HepG2 (cell line): Measurements from ENCODE around the gene ABCC3. TPM values are rescaled to one million over a fixed set of nuclear protein-coding genes. Genes with fewer than 3 reads are reported as not detected.

Experiments
- BCL3 ChIP-seq: sonication (generic); formaldehyde crosslinking; IDR thresholded peaks from 2 replicates; pipeline ENCODE4 v1.5.1; 2020; ENCODE audit warnings: mild to moderate bottlenecking, missing genetic modification reagents, moderate library complexity
- BCL6 ChIP-seq: IDR thresholded peaks from 2 replicates; pipeline ENCODE4 v1.6.1; 2016; ENCODE audit warnings: missing genetic modification reagents, missing compliant biosample characterization
- BRD4 ChIP-seq: sonication (generic); formaldehyde crosslinking; IDR thresholded peaks from 2 replicates; pipeline ENCODE4 v1.4.0; 2020; ENCODE audit warnings: missing genetic modification reagents
- FOXO1 ChIP-seq: sonication (generic); formaldehyde crosslinking; IDR thresholded peaks from 2 replicates; pipeline ENCODE4 v1.4.0; 2020; ENCODE audit warnings: missing genetic modification reagents
- LCORL ChIP-seq, 2 experiments: fragments of 450-650 bp in 1 of 2; sonication (generic) in 1 of 2; formaldehyde crosslinking in 1 of 2; IDR thresholded peaks; 2 replicates each; pipeline versions ENCODE4 v1.5.0 to v1.6.1; 2017 to 2020; ENCODE audit warnings: antibody characterized with exemption in 1 of 2, missing genetic modification reagents in 1 of 2
- MATR3 ChIP-seq: sonication (generic); formaldehyde crosslinking; IDR thresholded peaks from 2 replicates; pipeline ENCODE4 v1.4.0; 2020; ENCODE audit warnings: missing genetic modification reagents
- MLX ChIP-seq: IDR thresholded peaks from 2 replicates; pipeline ENCODE4 v1.6.1; 2016
- NFYC ChIP-seq: IDR thresholded peaks from 2 replicates; pipeline ENCODE4 v1.6.1; 2016; ENCODE audit warnings: missing genetic modification reagents, missing compliant biosample characterization
- NONO ChIP-seq, 2 experiments: fragments of 450-650 bp in 1 of 2; sonication (generic) in 1 of 2; formaldehyde crosslinking in 1 of 2; IDR thresholded peaks in 1 of 2; conservative IDR thresholded peaks in 1 of 2; 2 replicates each; pipeline versions ENCODE4 v1.6.1 to v1.8.0; 2017 to 2022; ENCODE audit warnings: mild to moderate bottlenecking in 1 of 2, missing genetic modification reagents in 1 of 2, moderate library complexity in 1 of 2
- SIX1 ChIP-seq: sonication (generic); formaldehyde crosslinking; IDR thresholded peaks from 2 replicates; pipeline ENCODE4 v1.4.0; 2020; ENCODE audit warnings: missing genetic modification reagents, borderline replicate concordance
- SOX5 ChIP-seq: IDR thresholded peaks from 2 replicates; pipeline ENCODE4 v1.6.1; 2016; ENCODE audit warnings: borderline replicate concordance
- SRSF1 ChIP-seq: fragments of 200-400 bp; formaldehyde crosslinking; optimal IDR thresholded peaks from 2 replicates; pipeline ENCODE3; 2017; ENCODE audit warnings: mild to moderate bottlenecking, low read depth, low read length, moderate library complexity
- THAP11 ChIP-seq: IDR thresholded peaks from 2 replicates; pipeline ENCODE4 v1.6.1; 2016; ENCODE audit warnings: missing biosample characterization, missing genetic modification reagents
- ZBTB20 ChIP-seq: sonication (generic); formaldehyde crosslinking; IDR thresholded peaks from 2 replicates; pipeline ENCODE4 v1.8.1; 2023; ENCODE audit warnings: missing genetic modification reagents, low read depth, mild to moderate bottlenecking, borderline replicate concordance
- ZNF263 ChIP-seq: sonication (generic); formaldehyde crosslinking; IDR thresholded peaks from 2 replicates; pipeline ENCODE4 v1.4.0; 2020; ENCODE audit warnings: missing genetic modification reagents
- ZNF556 ChIP-seq: sonication (generic); formaldehyde crosslinking; IDR thresholded peaks from 2 replicates; pipeline ENCODE4 v1.4.0; 2020; ENCODE audit warnings: mild to moderate bottlenecking, missing genetic modification reagents, borderline replicate concordance
- ZNF619 ChIP-seq: sonication (generic); formaldehyde crosslinking; IDR thresholded peaks from 2 replicates; pipeline ENCODE4 v1.4.0; 2020; ENCODE audit warnings: mild to moderate bottlenecking, missing genetic modification reagents
- ZNF883 ChIP-seq: sonication (generic); formaldehyde crosslinking; IDR thresholded peaks from 2 replicates; pipeline ENCODE4 v1.5.1; 2020; ENCODE audit warnings: mild to moderate bottlenecking, missing genetic modification reagents; ENCODE audit errors: not compliant biosample characterization
- ZSCAN30 ChIP-seq: sonication (generic); formaldehyde crosslinking; IDR thresholded peaks from 2 replicates; pipeline ENCODE4 v1.5.0; 2020; ENCODE audit warnings: mild to moderate bottlenecking, missing genetic modification reagents
- polyA plus RNA-seq, 8 experiments: library from polyadenylated mRNA; depleted of rRNA in 3 of 8; stranded (reverse) in 7 of 8; unstranded in 1 of 8; fragments of >200 nt; fragmentation: Illumina TruSeq in 4 of 8; extraction: Trizol in 4 of 8; gene quantifications; 2 replicates each; pipeline versions ENCODE4 v1.2.1 to v1.2.3, GENCODE V29; 2011 to 2016; ENCODE audit warnings: low read depth in 4 of 8, missing spikeins in 1 of 8, mixed read lengths in 1 of 8; ENCODE audit not compliant: insufficient read depth in 1 of 8
- total RNA-seq, 5 experiments: library from RNA; depleted of rRNA; stranded (reverse); fragments of >200 nt; fragmentation: Illumina TruSeq; extraction: Trizol; gene quantifications; 2 replicates each; pipeline ENCODE4 v1.2.3, GENCODE V29; 2016; ENCODE audit warnings: low read depth in 1 of 5
- TF ChIP-seq, protein P1 (sequence below): IDR thresholded peaks from 2 replicates; pipeline ENCODE4 v1.6.1; 2016; ENCODE audit warnings: mild to moderate bottlenecking
- TF ChIP-seq, protein P2 (sequence below): sonication (generic); formaldehyde crosslinking; IDR thresholded peaks from 2 replicates; pipeline ENCODE4 v1.5.0; 2020; ENCODE audit warnings: mild to moderate bottlenecking, missing genetic modification reagents
- TF ChIP-seq, protein P3 (sequence below): sonication (generic); formaldehyde crosslinking; IDR thresholded peaks from 2 replicates; pipeline ENCODE4 v1.9.0; 2022; ENCODE audit warnings: missing genetic modification reagents, mild to moderate bottlenecking, borderline replicate concordance

The ABCC3 gene
- total and polyA plus RNA-seq, 2 of the 13 experiments (the other 11 are each of a cell fraction or from before 2014, with no cell fraction given) = 25.2 to 50.7 TPM

DNA sequence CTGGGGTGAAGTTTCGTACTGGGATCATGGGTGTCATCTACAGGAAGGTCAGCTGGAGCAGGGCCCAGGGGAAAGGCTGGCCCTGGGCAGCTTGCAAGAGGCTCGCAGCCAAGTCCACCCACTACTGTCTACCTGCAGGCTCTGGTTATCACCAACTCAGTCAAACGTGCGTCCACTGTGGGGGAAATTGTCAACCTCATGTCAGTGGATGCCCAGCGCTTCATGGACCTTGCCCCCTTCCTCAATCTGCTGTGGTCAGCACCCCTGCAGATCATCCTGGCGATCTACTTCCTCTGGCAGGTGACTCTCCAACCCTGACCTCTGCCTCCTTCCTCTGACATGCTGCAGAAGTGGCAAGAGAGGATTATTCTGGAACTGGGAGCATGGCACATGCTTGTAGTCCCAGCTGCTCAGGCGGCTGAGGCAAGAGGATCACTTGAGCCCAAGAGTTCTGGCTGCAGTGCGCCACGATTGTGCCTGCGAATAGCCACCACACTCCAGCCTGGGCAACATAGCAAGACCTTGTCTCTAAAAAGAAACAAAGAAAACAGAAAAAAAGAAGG is 29.2 kb downstream of the ABCC3 start (continued):
- TF ChIP-seq NFYC (CRISPR knock-in tag) (no peak), LCORL (IDR thresholded peaks at IDR 0.05) (no peak), LCORL (CRISPR knock-in tag; IDR thresholded peaks at IDR 0.05) (peak; percentile 51; the same call in 1 of the 2 replicates), ZNF883 (CRISPR knock-in tag) (peak; percentile 92), NONO (IDR thresholded peaks at IDR 0.05) (no peak), NONO (CRISPR knock-in tag; conservative IDR thresholded peaks at IDR 0.05) (peak; percentile 44), MATR3 (no peak), BCL3 (CRISPR knock-in tag) (no peak), ZBTB20 (CRISPR knock-in tag) (peak; percentile 62; the same call in 1 of the 2 replicates), SRSF1 (no peak), MLX (CRISPR knock-in tag) (peak; percentile 60; the same call in 1 of the 2 replicates), ZNF263 (peak; percentile 32; the same call in 1 of the 2 replicates), ZNF556 (CRISPR knock-in tag) (no peak), ZNF619 (CRISPR knock-in tag) (no peak), BRD4 (CRISPR knock-in tag) (no peak), FOXO1 (CRISPR knock-in tag) (peak; percentile 35; the same call in 1 of the 2 replicates), SOX5 (peak; percentile 21; the same call in 1 of the 2 replicates), BCL6 (CRISPR knock-in tag) (0 out of 2 replicates have a peak, but pooled peaks have one; percentile 25), SIX1 (peak; percentile 35; the same call in 1 of the 2 replicates), ZSCAN30 (CRISPR knock-in tag) (no peak), THAP11 (CRISPR knock-in tag) (peak; percentile 22; the same call in 1 of the 2 replicates)
- TF ChIP-seq, protein P1, sequence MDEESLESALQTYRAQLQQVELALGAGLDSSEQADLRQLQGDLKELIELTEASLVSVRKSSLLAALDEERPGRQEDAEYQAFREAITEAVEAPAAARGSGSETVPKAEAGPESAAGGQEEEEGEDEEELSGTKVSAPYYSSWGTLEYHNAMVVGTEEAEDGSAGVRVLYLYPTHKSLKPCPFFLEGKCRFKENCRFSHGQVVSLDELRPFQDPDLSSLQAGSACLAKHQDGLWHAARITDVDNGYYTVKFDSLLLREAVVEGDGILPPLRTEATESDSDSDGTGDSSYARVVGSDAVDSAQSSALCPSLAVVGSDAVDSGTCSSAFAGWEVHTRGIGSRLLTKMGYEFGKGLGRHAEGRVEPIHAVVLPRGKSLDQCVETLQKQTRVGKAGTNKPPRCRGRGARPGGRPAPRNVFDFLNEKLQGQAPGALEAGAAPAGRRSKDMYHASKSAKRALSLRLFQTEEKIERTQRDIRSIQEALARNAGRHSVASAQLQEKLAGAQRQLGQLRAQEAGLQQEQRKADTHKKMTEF (CRISPR knock-in tag) = peak; percentile 68
- TF ChIP-seq, protein P2, sequence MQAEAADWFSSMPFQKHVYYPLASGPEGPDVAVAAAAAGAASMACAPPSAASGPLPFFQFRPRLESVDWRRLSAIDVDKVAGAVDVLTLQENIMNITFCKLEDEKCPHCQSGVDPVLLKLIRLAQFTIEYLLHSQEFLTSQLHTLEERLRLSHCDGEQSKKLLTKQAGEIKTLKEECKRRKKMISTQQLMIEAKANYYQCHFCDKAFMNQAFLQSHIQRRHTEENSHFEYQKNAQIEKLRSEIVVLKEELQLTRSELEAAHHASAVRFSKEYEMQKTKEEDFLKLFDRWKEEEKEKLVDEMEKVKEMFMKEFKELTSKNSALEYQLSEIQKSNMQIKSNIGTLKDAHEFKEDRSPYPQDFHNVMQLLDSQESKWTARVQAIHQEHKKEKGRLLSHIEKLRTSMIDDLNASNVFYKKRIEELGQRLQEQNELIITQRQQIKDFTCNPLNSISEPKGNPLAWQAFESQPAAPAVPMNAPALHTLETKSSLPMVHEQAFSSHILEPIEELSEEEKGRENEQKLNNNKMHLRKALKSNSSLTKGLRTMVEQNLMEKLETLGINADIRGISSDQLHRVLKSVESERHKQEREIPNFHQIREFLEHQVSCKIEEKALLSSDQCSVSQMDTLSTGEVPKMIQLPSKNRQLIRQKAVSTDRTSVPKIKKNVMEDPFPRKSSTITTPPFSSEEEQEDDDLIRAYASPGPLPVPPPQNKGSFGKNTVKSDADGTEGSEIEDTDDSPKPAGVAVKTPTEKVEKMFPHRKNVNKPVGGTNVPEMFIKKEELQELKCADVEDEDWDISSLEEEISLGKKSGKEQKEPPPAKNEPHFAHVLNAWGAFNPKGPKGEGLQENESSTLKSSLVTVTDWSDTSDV (CRISPR knock-in tag) = 0 out of 2 replicates have a peak, but pooled peaks have one; percentile 17
- TF ChIP-seq, protein P3, sequence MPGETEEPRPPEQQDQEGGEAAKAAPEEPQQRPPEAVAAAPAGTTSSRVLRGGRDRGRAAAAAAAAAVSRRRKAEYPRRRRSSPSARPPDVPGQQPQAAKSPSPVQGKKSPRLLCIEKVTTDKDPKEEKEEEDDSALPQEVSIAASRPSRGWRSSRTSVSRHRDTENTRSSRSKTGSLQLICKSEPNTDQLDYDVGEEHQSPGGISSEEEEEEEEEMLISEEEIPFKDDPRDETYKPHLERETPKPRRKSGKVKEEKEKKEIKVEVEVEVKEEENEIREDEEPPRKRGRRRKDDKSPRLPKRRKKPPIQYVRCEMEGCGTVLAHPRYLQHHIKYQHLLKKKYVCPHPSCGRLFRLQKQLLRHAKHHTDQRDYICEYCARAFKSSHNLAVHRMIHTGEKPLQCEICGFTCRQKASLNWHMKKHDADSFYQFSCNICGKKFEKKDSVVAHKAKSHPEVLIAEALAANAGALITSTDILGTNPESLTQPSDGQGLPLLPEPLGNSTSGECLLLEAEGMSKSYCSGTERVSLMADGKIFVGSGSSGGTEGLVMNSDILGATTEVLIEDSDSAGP (CRISPR knock-in tag) = peak; percentile 37; the same call in 1 of the 2 replicates
